ENCODE results near the gene PCCA. TPM values are rescaled to one million over a fixed set of nuclear protein-coding genes. Genes with fewer than 3 reads are reported as not detected.

PCCA gene
- total and polyA plus RNA-seq, 5 experiments from 2014 or later = 8.9 to 14.5 (median 10.9) TPM

GRCh38 chr13:100510208-100510957 lies 421.5 kb downstream of the PCCA start:
- no peak for ATAC-seq

GRCh38 chr13:100511466-100511865 lies 422.6 kb downstream of the PCCA start:
- DNase-seq = no peak
- Mint-ChIP-seq H3K4me3 (no peak overlapping the region), H3K27ac (no peak overlapping the region), H3K4me1 (peaks cover 4 to 17% (median 9%) of the 10 kb centered on the region in 4 donors), H3K36me3 (no peaks in the 10 kb centered on the region), H3K27me3 (no peaks in the 10 kb centered on the region), H3K9me3 (no peaks in the 10 kb centered on the region)
- POLR2A ChIA-PET = interaction anchor here (1.6 kb wide), 1 partner anchor 854 kb away, joined by 6 read pairs; no protein-coding TSS in a partner anchor
- ATAC-seq = no peak

More at GRCh38 chr13:100510208-100510957, 421.5 kb downstream of the PCCA start:
- no peaks in the 10 kb centered on the region for H3K36me3 Mint-ChIP-seq
- H3K4me3 Mint-ChIP-seq = no peak overlapping the region
- POLR2A ChIA-PET = interaction anchor here (1.6 kb wide), 1 partner anchor 853 kb away, joined by 6 read pairs; no protein-coding TSS in a partner anchor
- no peaks in the 10 kb centered on the region for H3K9me3 Mint-ChIP-seq
- peaks cover 6 to 25% (median 16%) of the 10 kb centered on the region in 4 donors for H3K4me1 Mint-ChIP-seq
- H3K27me3 Mint-ChIP-seq = no peaks in the 10 kb centered on the region
- no peak for DNase-seq
- H3K27ac Mint-ChIP-seq = no peak overlapping the region

GRCh38 chr13:100512422-100512821 lies 423.5 kb downstream of the PCCA start:
- Mint-ChIP-seq H3K36me3 (no peaks in the 10 kb centered on the region), H3K4me1 (peaks cover 3 to 9% (median 6%) of the 10 kb centered on the region in 4 donors), H3K9me3 (no peaks in the 10 kb centered on the region), H3K4me3 (no peak overlapping the region), H3K27ac (no peak overlapping the region), H3K27me3 (no peaks in the 10 kb centered on the region)
- POLR2A ChIA-PET = interaction anchor here (1.6 kb wide), 1 partner anchor 856 kb away, joined by 5 read pairs; no protein-coding TSS in a partner anchor
- DNase-seq (no peak), ATAC-seq (no peak)

- no peak overlapping the region for H3K4me3 Mint-ChIP-seq
- H3K4me1 Mint-ChIP-seq = peaks cover 3 to 13% (median 7%) of the 10 kb centered on the region in 4 donors
- no peaks in the 10 kb centered on the region for H3K27me3 Mint-ChIP-seq
- no peaks in the 10 kb centered on the region for H3K9me3 Mint-ChIP-seq
- H3K36me3 Mint-ChIP-seq = no peaks in the 10 kb centered on the region
- DNase-seq (no peak), ATAC-seq (no peak)
- peak overlapping the region in 2 of 10 donors; percentile 15 to 63 for H3K27ac Mint-ChIP-seq
- POLR2A ChIA-PET = interaction anchor here (0.6 to 1.6 kb wide), 2 partner anchors 637 to 857 kb away, joined by 5 read pairs; no protein-coding TSS in a partner anchor
Measured at GRCh38 chr13:100513171-100513570, 424.3 kb downstream of the PCCA start.

- Mint-ChIP-seq H3K27ac (peak overlapping the region in 1 of 10 donors; percentile 41), H3K36me3 (no peaks in the 10 kb centered on the region), H3K9me3 (no peaks in the 10 kb centered on the region), H3K4me1 (peaks cover 3 to 15% (median 7%) of the 10 kb centered on the region in 4 donors), H3K4me3 (peak overlapping the region in 1 of 10 donors; percentile 28), H3K27me3 (no peaks in the 10 kb centered on the region)
- no peak for ATAC-seq
- DNase-seq = no peak
- POLR2A ChIA-PET = interaction anchor here (1.3 to 2.2 kb wide), 3 partner anchors 856 to 858 kb away, joined by 5 to 11 read pairs (median 5); no protein-coding TSS in a partner anchor
Measured at GRCh38 chr13:100513987-100514670, 425.2 kb downstream of the PCCA start.

- no peaks in the 10 kb centered on the region for H3K36me3 Mint-ChIP-seq
- peak overlapping the region in 1 of 10 donors; percentile 28 for H3K4me3 Mint-ChIP-seq
- peak overlapping the region in 2 of 10 donors; percentile 40 to 60 for H3K27ac Mint-ChIP-seq
- ATAC-seq (peak; percentile 95 to 97), DNase-seq (peak; percentile 51 to 84 (median 67))
- no peaks in the 10 kb centered on the region for H3K27me3 Mint-ChIP-seq
- peaks cover 3 to 15% (median 7%) of the 10 kb centered on the region in 4 donors for H3K4me1 Mint-ChIP-seq
- POLR2A ChIA-PET = interaction anchor here (1.3 to 2.2 kb wide), 2 partner anchors 856 to 858 kb away, joined by 5 to 11 read pairs; no protein-coding TSS in a partner anchor
- H3K9me3 Mint-ChIP-seq = no peaks in the 10 kb centered on the region
Measured at GRCh38 chr13:100514788-100515409, 426.0 kb downstream of the PCCA start.

- Mint-ChIP-seq H3K27ac (no peak overlapping the region), H3K4me3 (no peak overlapping the region), H3K4me1 (peaks cover 3 to 15% (median 7%) of the 10 kb centered on the region in 4 donors), H3K27me3 (no peaks in the 10 kb centered on the region), H3K9me3 (no peaks in the 10 kb centered on the region), H3K36me3 (no peaks in the 10 kb centered on the region)
- DNase-seq (no peak), ATAC-seq (no peak)
- POLR2A ChIA-PET = interaction anchor here (1.3 to 2.2 kb wide), 2 partner anchors 857 to 859 kb away, joined by 5 to 11 read pairs; no protein-coding TSS in a partner anchor
Measured at GRCh38 chr13:100515410-100515800, 426.5 kb downstream of the PCCA start.

GRCh38 chr13:100517135-100517534 lies 428.2 kb downstream of the PCCA start:
- Mint-ChIP-seq H3K36me3 (no peaks in the 10 kb centered on the region), H3K9me3 (no peaks in the 10 kb centered on the region), H3K27ac (no peak overlapping the region), H3K27me3 (no peaks in the 10 kb centered on the region), H3K4me1 (peaks cover 5 to 24% (median 11%) of the 10 kb centered on the region in 4 donors), H3K4me3 (no peak overlapping the region)
- DNase-seq (no peak), ATAC-seq (no peak)
- POLR2A ChIA-PET = interaction anchor here (0.6 kb wide), 1 partner anchor 174 kb away, joined by 3 read pairs; no protein-coding TSS in a partner anchor

GRCh38 chr13:100517728-100518127 lies 428.8 kb downstream of the PCCA start:
- no peaks in the 10 kb centered on the region for H3K36me3 Mint-ChIP-seq
- no peak for ATAC-seq
- no peak for DNase-seq
- POLR2A ChIA-PET = no interaction called here
- H3K9me3 Mint-ChIP-seq = no peaks in the 10 kb centered on the region
- no peak overlapping the region for H3K27ac Mint-ChIP-seq
- no peak overlapping the region for H3K4me3 Mint-ChIP-seq
- H3K4me1 Mint-ChIP-seq = peaks cover 7 to 30% (median 16%) of the 10 kb centered on the region in 4 donors
- H3K27me3 Mint-ChIP-seq = no peaks in the 10 kb centered on the region

GRCh38 chr13:100518394-100519062 lies 429.6 kb downstream of the PCCA start:
- Mint-ChIP-seq H3K4me3 (no peak overlapping the region), H3K36me3 (no peaks in the 10 kb centered on the region), H3K9me3 (no peaks in the 10 kb centered on the region), H3K27ac (no peak overlapping the region), H3K4me1 (peaks cover 8 to 30% (median 18%) of the 10 kb centered on the region in 4 donors), H3K27me3 (no peaks in the 10 kb centered on the region)
- DNase-seq (no peak), ATAC-seq (no peak)
- POLR2A ChIA-PET = no interaction called here

GRCh38 chr13:100519626-100520025 lies 430.7 kb downstream of the PCCA start:
- Mint-ChIP-seq H3K27ac (no peak overlapping the region), H3K4me1 (peaks cover 6 to 25% (median 14%) of the 10 kb centered on the region in 4 donors), H3K9me3 (no peaks in the 10 kb centered on the region), H3K27me3 (no peaks in the 10 kb centered on the region), H3K4me3 (no peak overlapping the region), H3K36me3 (no peaks in the 10 kb centered on the region)
- ATAC-seq (no peak), DNase-seq (no peak)
- POLR2A ChIA-PET = no interaction called here

All from naive thymus-derived CD8-positive, alpha-beta T cell (primary cell).